ENCODE measurements around the gene FADS1.
A peak's percentile ranks its signal among the peaks of the same experiment; 100 is the strongest.

Gene FADS1

GRCh38 chr11:61752117-61752924, 64.5 kb downstream of the FADS1 start, which contains the start of gene MYRF:
Gene MYRF, plus strand, starts transcription at chr11:61752636. Its CDS starts 109 bp downstream, at chr11:61752745.
- H3K4me3 ChIP-seq (ENCODE audit: low read depth, low read length), result no peak within 1 kb of the TSS; the same call in 1 of the 2 replicates
- peak; percentile 56 for TF ChIP-seq CTCF (IDR thresholded peaks at IDR 0.05; ENCODE audit: low read depth, low read length, missing control alignments)
- no peak for DNase-seq (ENCODE audit: low read depth)

- no peak for TF ChIP-seq CTCF (IDR thresholded peaks at IDR 0.05; ENCODE audit: low read depth, low read length, missing control alignments)
- no peak for DNase-seq (ENCODE audit: low read depth)
- no peak overlapping the region for H3K4me3 ChIP-seq (ENCODE audit: low read depth, low read length)
These were observed 65.4 kb downstream of the FADS1 start for GRCh38 chr11:61751384-61751783.

GRCh38 chr11:61750631-61751273, 66.1 kb downstream of the FADS1 start:
- TF ChIP-seq CTCF (IDR thresholded peaks at IDR 0.05; ENCODE audit: low read depth, low read length, missing control alignments), result no peak
- no peak for DNase-seq (ENCODE audit: low read depth)
- H3K4me3 ChIP-seq (ENCODE audit: low read depth, low read length), result no peak overlapping the region

Measured in GM12864 (cell line).